MV-4-11 (cell line): ENCODE measurements around the gene MAP7.
A peak's percentile ranks its signal among the peaks of the same experiment; 100 is the strongest.
"Not testable (repeated sequence)": the region's sequence is repeated elsewhere in the genome, so short reads cannot be mapped to it uniquely, and the experiment has no call there.

Source experiments
- DNase-seq: peaks from one replicate; lab custom pipeline; 2025; lab: John Stamatoyannopoulos, UW

MAP7 gene

GRCh38 chr6:136383268-136383937 is 166.8 kb downstream of the MAP7 start:
- no peak for DNase-seq

GRCh38 chr6:136382676-136383252 is 167.5 kb downstream of the MAP7 start:
- DNase-seq: no peak

- no peak for DNase-seq
These were observed 171.3 kb downstream of the MAP7 start for GRCh38 chr6:136378888-136379287.

GRCh38 chr6:136375836-136376235 is 174.4 kb downstream of the MAP7 start:
- DNase-seq: not testable (repeated sequence)

GRCh38 chr6:136371959-136372358 is 178.3 kb downstream of the MAP7 start:
- DNase-seq: no peak

GRCh38 chr6:136370988-136371728 is 179.1 kb downstream of the MAP7 start:
- no peak for DNase-seq

- peak; percentile 25 for DNase-seq
These were observed 184.4 kb downstream of the MAP7 start for GRCh38 chr6:136365776-136366354.

GRCh38 chr6:136362421-136363356 is 187.5 kb downstream of the MAP7 start:
- no peak for DNase-seq

- no peak for DNase-seq
These were observed 188.4 kb downstream of the MAP7 start for GRCh38 chr6:136361787-136362186.

- no peak for DNase-seq
These were observed 189.4 kb downstream of the MAP7 start for GRCh38 chr6:136360783-136361182.

GRCh38 chr6:136359851-136360250 is 190.4 kb downstream of the MAP7 start:
- DNase-seq: no peak

- no peak for DNase-seq
These were observed 198.6 kb downstream of the MAP7 start for GRCh38 chr6:136351518-136352110.

GRCh38 chr6:136350914-136351313 is 199.3 kb downstream of the MAP7 start:
- no peak for DNase-seq

- DNase-seq: peak; percentile 77
These were observed 202.4 kb downstream of the MAP7 start for GRCh38 chr6:136347847-136348246.

- DNase-seq: no peak
These were observed 205.1 kb downstream of the MAP7 start for GRCh38 chr6:136345145-136345544.

GRCh38 chr6:136344420-136344819 is 205.8 kb downstream of the MAP7 start:
- no peak for DNase-seq

GRCh38 chr6:136343700-136344099 is 206.5 kb downstream of the MAP7 start:
- DNase-seq: no peak

- DNase-seq: no peak
These were observed 206.9 kb downstream of the MAP7 start for GRCh38 chr6:136343275-136343674.

- peak; percentile 32 for DNase-seq
These were observed 208.3 kb downstream of the MAP7 start for GRCh38 chr6:136341967-136342366.

- no peak for DNase-seq
These were observed 208.9 kb downstream of the MAP7 start for GRCh38 chr6:136341367-136341766.

- DNase-seq: no peak
These were observed 211.7 kb downstream of the MAP7 start for GRCh38 chr6:136338486-136338885.
